Lower leg skin (tissue), 3 donors: ENCODE measurements around the gene FCHO2.

Source experiments
- CTCF ChIP-seq, 3 donors: fragments of 450-650 bp; IDR thresholded peaks; one replicate each; pipeline ENCODE4 v1.5.1; 2016; ENCODE audit warnings: antibody characterized with exemption in 3 of 3, mild to moderate bottlenecking in 3 of 3, moderate library complexity in 2 of 3
- POLR2A ChIP-seq, 2 donors: fragments of 450-650 bp; IDR thresholded peaks; one replicate each; pipeline ENCODE4 v1.6.1; 2016 to 2017; ENCODE audit warnings: antibody characterized with exemption in 2 of 2, mild to moderate bottlenecking in 1 of 2, moderate library complexity in 1 of 2

DNA sequence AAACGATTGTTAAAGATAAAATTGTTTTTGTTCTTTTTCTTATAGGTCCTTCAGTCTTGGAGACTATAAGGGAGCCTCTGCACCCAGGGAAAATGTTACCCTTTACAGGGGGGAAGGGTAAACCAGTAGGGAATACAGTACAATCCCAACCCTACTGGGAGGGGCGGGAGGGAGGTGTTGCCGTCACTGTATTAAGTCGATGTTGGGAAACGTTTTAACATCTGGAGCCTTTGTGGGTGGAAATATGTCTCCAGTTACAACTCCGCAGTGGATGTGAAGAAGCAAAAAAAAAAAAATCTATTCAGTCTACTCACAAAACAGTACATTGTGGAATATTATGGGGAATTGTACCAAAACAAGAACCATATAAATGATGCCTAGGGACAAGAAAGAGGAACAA lies 47.2 kb upstream of the FCHO2 start:
- TF ChIP-seq CTCF (IDR thresholded peaks at IDR 0.05) (no peak), POLR2A (IDR thresholded peaks at IDR 0.05) (no peak)
